ENCODE measurements around the gene PNPO.

PNPO gene

DNA sequence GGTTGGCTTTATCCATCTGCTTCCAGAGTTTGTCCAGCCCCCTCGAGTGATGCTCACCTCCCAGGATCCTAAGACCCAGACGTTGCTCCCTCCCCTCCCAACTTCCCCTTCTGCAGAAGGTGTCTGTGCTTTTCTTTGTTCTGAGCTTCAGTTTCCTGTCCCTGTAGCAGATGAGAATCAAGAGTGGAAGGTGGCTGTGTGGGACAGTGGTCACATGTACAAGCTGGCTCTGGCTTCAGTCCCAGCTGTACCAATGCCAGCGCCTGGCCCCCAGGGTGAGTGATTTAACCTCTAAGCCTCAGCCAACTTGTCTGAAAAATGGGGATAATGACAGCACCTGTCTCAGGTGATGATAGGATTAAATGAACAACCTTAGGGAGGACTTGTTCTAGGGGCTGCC lies 8.6 kb downstream of the PNPO start:
- DNase-seq (ENCODE audit: low read depth), result no peak

GRCh38 chr17:47950448-47950847 lies 9.1 kb downstream of the PNPO start:
- no peak for DNase-seq (ENCODE audit: low read depth)

GRCh38 chr17:47952171-47953021 lies 11.0 kb downstream of the PNPO start:
- no peak for DNase-seq (ENCODE audit: low read depth)

- DNase-seq (ENCODE audit: low read depth), result no peak
Observed at GRCh38 chr17:47953909-47954308, 12.5 kb downstream of the PNPO start.

GRCh38 chr17:47955497-47956461 lies 14.4 kb downstream of the PNPO start:
- no peak for DNase-seq (ENCODE audit: low read depth)

- no peak for DNase-seq (ENCODE audit: low read depth)
Observed at GRCh38 chr17:47956791-47957590, 15.6 kb downstream of the PNPO start.

GRCh38 chr17:47957591-47958490 lies 16.5 kb downstream of the PNPO start, which contains the start of gene PRR15L:
Gene PRR15L, minus strand, starts transcription at chr17:47957883. Its CDS starts 4,649 bp downstream, at chr17:47953234.
- DNase-seq (ENCODE audit: low read depth), result no peak

DNA sequence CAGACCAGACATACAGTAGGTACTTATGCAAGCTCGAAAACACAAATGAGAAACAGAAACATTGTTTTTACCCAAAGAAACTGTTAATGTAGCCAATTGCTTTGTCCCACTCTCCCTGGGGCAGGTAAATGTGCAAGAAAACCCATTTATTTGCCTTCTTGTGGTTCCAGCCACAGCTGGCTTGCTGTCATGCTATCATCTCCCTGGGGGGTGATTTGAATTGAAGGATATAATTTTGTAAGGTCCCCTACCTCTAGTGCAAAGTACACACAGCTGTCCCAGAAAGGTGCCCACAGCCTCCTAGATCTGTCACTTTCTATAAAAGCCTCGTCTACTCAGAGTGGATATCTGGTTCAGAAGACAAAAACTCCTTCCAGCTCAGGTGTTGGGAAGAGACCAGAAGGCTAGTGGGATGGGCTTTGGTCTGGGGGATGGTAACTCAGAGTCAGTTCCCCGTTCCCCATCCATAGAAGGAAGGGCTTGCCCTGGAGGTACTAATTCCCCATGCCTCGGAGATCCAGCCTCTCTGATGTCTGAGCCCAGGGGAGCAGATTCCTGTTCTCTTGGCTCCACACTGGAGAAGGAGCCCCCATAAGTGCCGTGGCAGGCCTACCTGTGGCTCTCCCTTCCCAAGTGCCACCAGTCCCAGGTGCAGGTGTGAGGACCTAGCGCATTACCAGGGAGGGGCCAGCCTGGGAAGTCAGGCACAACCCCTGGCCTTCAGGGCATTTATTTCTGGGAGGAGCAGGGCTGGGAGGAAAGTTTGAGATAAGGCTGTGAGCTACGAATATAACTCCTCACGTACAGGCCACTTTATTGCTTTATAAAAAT lies 18.7 kb downstream of the PNPO start:
- DNase-seq (ENCODE audit: low read depth), result no peak

DNA sequence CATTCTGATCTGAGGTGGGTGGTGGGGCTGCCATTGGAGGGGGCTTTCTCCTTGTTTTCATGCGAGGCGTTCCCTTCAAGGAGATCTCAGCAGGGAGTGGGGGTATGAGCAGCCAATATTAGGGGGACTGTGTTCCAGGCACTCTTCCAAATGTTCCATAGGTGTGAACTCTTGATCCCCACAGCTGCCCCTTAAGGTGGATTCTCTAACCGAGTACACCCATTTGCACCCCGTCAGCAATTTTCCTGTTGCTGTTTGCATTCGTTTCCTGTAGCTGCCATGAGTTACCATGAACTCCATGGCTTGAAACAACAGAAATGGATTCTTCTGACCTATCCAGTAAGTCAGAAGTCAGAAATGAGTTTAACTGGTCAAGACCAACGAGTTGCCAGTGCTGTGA lies 20.0 kb downstream of the PNPO start:
- no peak for DNase-seq (ENCODE audit: low read depth)

GRCh38 chr17:47962901-47963300 lies 21.5 kb downstream of the PNPO start:
- no peak for DNase-seq (ENCODE audit: low read depth)

GRCh38 chr17:47964856-47965255 lies 23.5 kb downstream of the PNPO start:
- no peak for DNase-seq (ENCODE audit: low read depth)

DNA sequence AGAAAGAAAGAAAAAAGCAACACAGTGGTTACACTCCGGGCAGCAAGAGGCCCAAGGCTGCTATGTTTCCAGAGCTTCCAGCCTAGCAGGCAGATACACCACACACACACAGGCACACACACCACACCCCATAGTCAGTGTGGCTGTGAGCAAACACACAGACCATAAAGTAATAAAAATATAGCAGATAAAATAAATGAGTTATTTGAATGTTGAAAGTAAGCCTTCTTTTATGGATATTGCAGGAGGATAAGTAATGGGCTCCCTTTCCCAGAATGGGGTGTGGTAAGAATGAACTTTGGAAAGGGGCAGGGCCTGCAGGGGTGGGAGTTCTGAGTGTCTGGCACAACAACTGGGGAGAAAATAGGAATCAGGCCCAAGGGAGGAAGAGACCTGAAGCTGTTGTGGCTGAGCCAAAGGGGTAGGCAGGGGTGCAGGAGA lies 24.7 kb downstream of the PNPO start:
- no peak for DNase-seq (ENCODE audit: low read depth)

DNA sequence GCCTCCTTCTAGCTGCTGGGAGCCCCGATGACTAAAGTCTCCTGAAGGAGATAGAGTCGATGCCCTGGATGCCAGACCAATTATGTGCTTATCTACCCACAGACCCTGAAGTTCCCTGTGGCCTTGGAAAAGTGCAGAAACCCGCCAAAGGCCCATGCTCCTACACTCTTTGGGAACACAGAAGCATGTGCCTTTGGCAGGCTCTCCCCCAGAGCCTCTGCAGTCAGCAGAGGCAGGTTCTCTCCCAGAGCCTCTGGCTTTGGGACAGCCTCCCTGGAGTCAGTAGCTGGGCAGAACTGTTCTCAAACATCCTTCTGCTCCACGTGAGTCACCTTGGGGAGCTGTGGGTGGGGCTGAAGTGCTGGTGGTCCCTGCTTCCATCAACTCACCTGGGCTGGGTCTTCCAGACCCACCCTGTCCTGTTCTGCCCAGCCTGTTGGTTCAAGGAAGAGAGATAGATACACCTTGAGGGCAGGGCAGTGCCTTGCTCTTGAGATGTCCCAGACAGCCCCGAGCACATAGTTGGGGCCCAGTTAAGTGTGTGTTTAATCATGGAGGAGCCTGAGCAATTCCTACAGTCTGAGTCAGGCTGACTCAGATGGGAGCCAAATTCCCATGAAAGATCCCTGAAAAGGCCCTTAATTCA lies 26.4 kb downstream of the PNPO start:
- DNase-seq (ENCODE audit: low read depth), result no peak

- DNase-seq (ENCODE audit: low read depth), result no peak
Observed at GRCh38 chr17:47968836-47969235, 27.5 kb downstream of the PNPO start.

- no peak for DNase-seq (ENCODE audit: low read depth)
Observed at GRCh38 chr17:47969930-47970724, 28.8 kb downstream of the PNPO start.

GRCh38 chr17:47970725-47971499 lies 29.5 kb downstream of the PNPO start, which contains the start of gene CDK5RAP3:
Gene CDK5RAP3, plus strand, starts transcription at chr17:47971113. Its CDS starts 34 bp downstream, at chr17:47971147.
- peak; percentile 97 for DNase-seq (ENCODE audit: low read depth)

DNA sequence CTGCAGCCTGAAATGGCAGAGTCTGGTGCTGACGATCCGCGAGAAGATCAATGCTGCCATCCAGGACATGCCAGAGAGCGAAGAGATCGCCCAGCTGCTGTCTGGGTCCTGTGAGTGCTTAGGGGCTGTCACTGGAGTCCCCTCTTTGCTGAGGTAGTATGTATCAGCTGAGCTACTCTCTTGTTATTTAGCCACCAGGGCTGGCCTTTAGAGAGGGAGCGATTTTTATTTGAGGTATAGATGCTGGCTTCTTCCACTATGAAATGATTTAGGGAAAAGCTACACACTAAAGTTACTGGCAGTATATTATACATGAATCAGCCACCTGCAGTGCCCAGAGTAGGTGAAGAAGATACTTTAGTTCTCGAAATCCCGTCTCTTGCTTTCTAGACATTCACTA lies 32.2 kb downstream of the PNPO start:
- DNase-seq (ENCODE audit: low read depth), result no peak
